Inflammatory macrophage treated with lipopolysaccharide for 4 hours (primary cell): ENCODE results near the gene SYNPO.

Source experiments
- DNase-seq: peaks from one replicate; pipeline ENCODE4 v3.0.0-alpha.2; 2020

The SYNPO gene

GRCh38 chr5:150700594-150701377 lies 60.3 kb downstream of the SYNPO start, which contains the start of gene RBM22:
RBM22 (minus strand) TSS chr5:150701062; CDS start chr5:150700985, 77 bp downstream.
- peak; percentile 92 for DNase-seq

DNA sequence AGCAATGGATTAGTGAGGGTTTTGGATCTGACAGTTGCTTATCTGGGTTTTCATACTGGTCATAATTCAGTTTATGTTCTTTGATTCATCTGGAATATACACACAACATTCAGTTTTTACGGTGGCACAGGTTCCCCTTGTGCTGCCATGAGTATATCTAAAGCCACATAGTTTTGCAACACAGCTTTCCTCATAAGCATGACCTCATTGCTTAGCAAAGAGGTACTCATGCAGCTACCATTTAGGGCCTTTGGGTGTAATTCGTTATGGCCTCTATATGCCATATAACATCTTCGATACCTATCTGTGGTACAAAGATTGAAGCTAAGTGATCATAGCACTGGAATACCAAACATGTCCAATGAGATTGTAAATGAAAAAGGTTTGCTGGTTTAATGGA lies 63.3 kb downstream of the SYNPO start:
- peak; percentile 92 for DNase-seq

DNA sequence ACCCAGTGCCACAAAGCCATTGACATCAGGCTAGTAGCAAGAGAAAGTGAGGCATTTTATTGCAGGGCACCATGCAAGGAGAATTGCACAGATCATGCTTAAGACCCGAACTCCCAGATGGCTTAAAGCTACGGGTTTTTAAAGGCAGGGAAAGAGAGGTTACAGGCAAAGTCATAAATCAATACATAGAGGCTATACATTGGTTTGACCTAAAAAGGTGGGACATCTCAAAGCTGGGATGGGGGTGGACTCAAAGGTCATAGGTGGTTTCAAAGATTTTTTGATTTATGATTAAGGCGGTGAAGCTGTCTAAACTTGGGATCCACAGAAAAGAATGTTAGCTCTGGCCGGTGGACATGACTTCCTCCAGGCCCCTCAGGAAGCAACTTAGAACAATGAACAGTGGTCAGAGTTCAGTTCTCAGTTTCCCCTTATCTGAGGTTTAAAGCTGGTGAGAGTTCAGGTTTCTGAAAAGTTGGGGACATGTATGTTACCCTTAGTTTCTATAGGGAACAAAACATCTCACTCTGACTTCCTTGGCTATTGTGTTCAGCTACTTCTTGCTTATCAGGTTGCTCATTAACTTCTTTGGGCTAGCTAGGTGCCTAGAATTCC lies 66.4 kb downstream of the SYNPO start:
- DNase-seq: no peak
